Naive thymus-derived CD8-positive, alpha-beta T cell (primary cell): ENCODE data around the gene ATP8B3. TPM values are rescaled to one million over a fixed set of nuclear protein-coding genes. Genes with fewer than 3 reads are reported as not detected.
A peak's percentile ranks its signal among the peaks of the same experiment; 100 is the strongest.

Source experiments
- ATAC-seq, 2 donors: fragments of 150-1000 bp; cut with Tn5 transposase in 1 of 2; sonication (Bioruptor Pico), chemical (Tn5 transposase) in 1 of 2; 1 replicate in 1 of 2; 2 replicates in 1 of 2; pipeline ENCODE4 v1.10.0; 2021; ENCODE audit warnings: mild to moderate bottlenecking in 2 of 2, moderate library complexity in 2 of 2
- POLR2A ChIA-PET: fragments of 350-600 bp; sonication (Branson Sonifier 250); formaldehyde crosslinking; loops from one replicate; lab custom pipeline; 2021; ENCODE audit warnings: antibody characterized with exemption; lab: Charles Lee
- DNase-seq, 10 donors: peaks; one replicate each; pipeline versions ENCODE4 v3.0.0 to v3.0.0-alpha.2; 2020 to 2022
- H3K27ac Mint-ChIP-seq, 10 donors: one replicate each; pipeline ENCODE4 v1.8.0; 2020 to 2022; ENCODE audit warnings: mild to moderate bottlenecking in 10 of 10, mixed read lengths in 10 of 10, moderate library complexity in 4 of 10, inconsistent platforms in 1 of 10
- H3K27me3 Mint-ChIP-seq, 5 donors: one replicate each; pipeline ENCODE4 v1.8.0; 2021 to 2022; ENCODE audit warnings: mixed read lengths in 5 of 5
- H3K36me3 Mint-ChIP-seq, 3 donors: one replicate each; pipeline ENCODE4 v1.8.0; 2020 to 2022; ENCODE audit warnings: mixed read lengths in 3 of 3, mild to moderate bottlenecking in 2 of 3, inconsistent platforms in 1 of 3
- H3K4me1 Mint-ChIP-seq, 4 donors: one replicate each; pipeline ENCODE4 v1.8.0; 2021 to 2022; ENCODE audit warnings: mixed read lengths in 4 of 4
- H3K4me3 Mint-ChIP-seq, 10 donors: one replicate each; pipeline ENCODE4 v1.8.0; 2020 to 2022; ENCODE audit warnings: mild to moderate bottlenecking in 10 of 10, mixed read lengths in 10 of 10, moderate library complexity in 6 of 10, inconsistent platforms in 1 of 10
- H3K9me3 Mint-ChIP-seq, 9 donors: one replicate each; pipeline ENCODE4 v1.8.0; 2020 to 2022; ENCODE audit warnings: mixed read lengths in 9 of 9, mild to moderate bottlenecking in 3 of 9, inconsistent platforms in 1 of 9, moderate library complexity in 1 of 9
- polyA plus RNA-seq, 3 donors: library from polyadenylated mRNA; unstranded; fragments of 300-500 nt; fragmentation: Illumina TruSeq; gene quantifications; one replicate each; pipeline ENCODE4 v1.2.3, GENCODE V29; 2021
- total RNA-seq, 8 experiments: library from RNA in 2 of 8; stranded (reverse) in 2 of 8; gene quantifications; one replicate each; pipeline ENCODE4 v1.2.3 and lab custom pipeline; 2021 to 2026

The ATP8B3 gene
- total and polyA plus RNA-seq, 5 experiments from 2014 or later, result 0.52 to 1.8 (median 1.3) TPM

DNA sequence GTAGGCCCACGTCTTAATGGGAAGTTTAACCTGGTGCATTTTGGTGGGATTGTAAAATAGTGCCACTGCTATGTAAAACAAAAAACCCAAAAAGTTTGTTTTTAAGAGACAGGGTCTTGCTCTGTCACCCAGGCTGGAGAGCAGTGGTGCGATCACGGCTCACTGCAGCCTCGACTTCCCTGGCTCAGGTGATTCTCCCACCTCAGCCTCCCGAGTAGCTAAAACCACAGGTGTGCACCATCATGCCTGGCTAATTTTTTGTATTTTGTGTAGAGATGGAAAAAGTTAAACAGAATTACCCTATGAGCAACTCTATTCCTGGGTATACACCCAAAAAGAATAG lies 37.0 kb upstream of the ATP8B3 start:
- DNase-seq (no peak), ATAC-seq (no peak)
- peaks cover 25 to 67% (median 64%) of the 10 kb centered on the region in 4 donors for H3K4me1 Mint-ChIP-seq
- H3K27ac Mint-ChIP-seq, result peak overlapping the region; percentile 88 to 96 (median 93)
- H3K27me3 Mint-ChIP-seq, result no peaks in the 10 kb centered on the region
- peak overlapping the region in 5 of 10 donors; percentile 73 to 82 (median 76) for H3K4me3 Mint-ChIP-seq
- POLR2A ChIA-PET, result interaction anchor here (0.6 to 1.4 kb wide), 7 partner anchors 9 to 580 kb away, joined by 3 to 8 read pairs (median 3); partner anchors contain the start of gene CIRBP
- peaks cover 0 to 6% (median 0%) of the 10 kb centered on the region in 3 donors for H3K36me3 Mint-ChIP-seq
- no peaks in the 10 kb centered on the region for H3K9me3 Mint-ChIP-seq

DNA sequence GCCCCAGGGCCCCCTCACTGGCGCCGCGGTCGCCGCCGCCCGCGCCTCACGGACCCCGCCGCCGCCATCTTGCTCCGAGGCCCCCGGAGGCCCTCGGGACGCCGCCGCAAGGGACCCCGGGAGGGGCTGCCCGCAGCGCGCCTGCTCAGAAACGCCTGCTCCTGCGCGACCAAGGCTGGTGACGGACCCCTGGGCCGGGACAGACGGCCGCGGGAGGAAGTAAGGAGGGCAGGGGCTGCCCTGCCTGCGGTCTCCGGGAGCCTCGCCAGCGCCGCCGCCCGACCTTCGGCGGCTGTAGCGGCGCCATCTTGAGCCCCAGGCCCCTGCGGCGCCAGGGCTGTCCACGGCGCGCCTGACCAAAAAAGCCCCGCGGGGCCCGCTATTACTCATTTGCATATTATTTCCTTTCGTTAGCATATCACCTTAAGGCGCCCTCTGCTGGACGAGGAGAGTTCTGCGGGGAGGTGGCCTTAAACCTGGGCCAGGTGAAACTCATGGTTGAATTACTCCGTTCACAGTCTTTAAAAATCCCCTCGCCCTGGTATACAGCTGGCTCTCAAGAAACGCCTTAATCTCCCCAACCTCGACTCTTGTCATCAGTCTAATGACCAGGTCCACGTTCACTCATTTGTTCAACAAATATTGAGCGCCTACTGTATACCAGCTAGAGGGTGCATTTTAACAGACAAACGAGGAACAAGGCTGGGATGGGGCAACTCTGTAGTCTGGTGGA lies 36.5 kb upstream of the ATP8B3 start, which contains the start of gene REXO1:
TSS of gene REXO1 (minus strand) at position 85 of the 733 bp plus-strand sequence. CDS start 125 bp downstream, outside the sequence.
- DNase-seq (peak; percentile 94 to 100 (median 98)), ATAC-seq (peak; percentile 66 to 74)
- Mint-ChIP-seq H3K27me3 (no peaks in the 10 kb centered on the region), H3K27ac (peak within 1 kb of the TSS; percentile 88 to 96 (median 94)), H3K4me3 (peak within 1 kb of the TSS; percentile 79 to 92 (median 88)), H3K4me1 (peaks cover 26 to 71% (median 67%) of the 10 kb centered on the region in 4 donors), H3K9me3 (no peaks in the 10 kb centered on the region), H3K36me3 (peaks cover 0 to 6% (median 0%) of the 10 kb centered on the region in 3 donors)
- POLR2A ChIA-PET, result interaction anchor here (0.5 to 1.4 kb wide), 8 partner anchors 9 to 579 kb away, joined by 3 to 8 read pairs (median 3); partner anchors contain the start of gene CIRBP

- peaks cover 24 to 66% (median 64%) of the 10 kb centered on the region in 4 donors for H3K4me1 Mint-ChIP-seq
- POLR2A ChIA-PET, result interaction anchor here (0.8 kb wide), 1 partner anchor 15 kb away, joined by 3 read pairs; no protein-coding TSS in a partner anchor
- peak in 1 of 2 donors; percentile 3 for ATAC-seq
- peaks cover 0 to 6% (median 0%) of the 10 kb centered on the region in 3 donors for H3K36me3 Mint-ChIP-seq
- peak overlapping the region; percentile 79 to 92 (median 88) for H3K4me3 Mint-ChIP-seq
- no peaks in the 10 kb centered on the region for H3K9me3 Mint-ChIP-seq
- DNase-seq, result peak in 1 of 10 donors; percentile 23
- peak overlapping the region; percentile 88 to 96 (median 94) for H3K27ac Mint-ChIP-seq
- H3K27me3 Mint-ChIP-seq, result no peaks in the 10 kb centered on the region
These were observed 35.8 kb upstream of the ATP8B3 start for GRCh38 chr19:1847684-1848398.

DNA sequence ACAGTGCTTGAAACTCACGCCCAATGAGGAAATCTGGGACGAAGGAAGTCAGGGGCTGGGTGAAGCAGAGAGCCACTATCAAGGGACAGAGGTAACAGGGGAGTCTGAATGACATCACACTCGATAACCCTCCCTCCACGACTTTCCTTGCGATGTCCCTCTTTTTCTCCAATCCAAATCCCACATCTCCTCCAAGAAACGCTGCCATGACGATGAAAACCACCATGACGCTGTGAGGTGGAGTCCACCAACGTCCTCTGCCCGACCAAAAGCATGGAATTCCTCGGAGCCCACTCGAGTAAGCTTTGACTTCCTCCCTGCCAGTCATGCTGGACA lies 35.2 kb upstream of the ATP8B3 start:
- ATAC-seq (no peak), DNase-seq (no peak)
- Mint-ChIP-seq H3K4me1 (peaks cover 26 to 70% (median 67%) of the 10 kb centered on the region in 4 donors), H3K27me3 (no peaks in the 10 kb centered on the region), H3K4me3 (peak overlapping the region; percentile 79 to 92 (median 88)), H3K9me3 (no peaks in the 10 kb centered on the region), H3K27ac (peak overlapping the region; percentile 82 to 96 (median 94)), H3K36me3 (peaks cover 0 to 6% (median 0%) of the 10 kb centered on the region in 3 donors)
- POLR2A ChIA-PET, result interaction anchor here (0.8 to 1.4 kb wide), 2 partner anchors 7 to 15 kb away, joined by 3 read pairs; no protein-coding TSS in a partner anchor

- no peak for ATAC-seq
- H3K9me3 Mint-ChIP-seq, result no peaks in the 10 kb centered on the region
- H3K4me3 Mint-ChIP-seq, result peak overlapping the region; percentile 79 to 92 (median 88)
- H3K4me1 Mint-ChIP-seq, result peaks cover 29 to 74% (median 70%) of the 10 kb centered on the region in 4 donors
- POLR2A ChIA-PET, result interaction anchor here (0.6 to 1.4 kb wide), 3 partner anchors 8 to 913 kb away, joined by 3 read pairs; no protein-coding TSS in a partner anchor
- H3K27ac Mint-ChIP-seq, result peak overlapping the region; percentile 81 to 96 (median 92)
- no peak for DNase-seq
- H3K27me3 Mint-ChIP-seq, result no peaks in the 10 kb centered on the region
- peaks cover 0 to 8% (median 0%) of the 10 kb centered on the region in 3 donors for H3K36me3 Mint-ChIP-seq
These were observed 34.6 kb upstream of the ATP8B3 start for GRCh38 chr19:1846517-1847204.

GRCh38 chr19:1845642-1846041 lies 33.6 kb upstream of the ATP8B3 start:
- peak overlapping the region in 5 of 10 donors; percentile 60 to 91 (median 75) for H3K27ac Mint-ChIP-seq

DNA sequence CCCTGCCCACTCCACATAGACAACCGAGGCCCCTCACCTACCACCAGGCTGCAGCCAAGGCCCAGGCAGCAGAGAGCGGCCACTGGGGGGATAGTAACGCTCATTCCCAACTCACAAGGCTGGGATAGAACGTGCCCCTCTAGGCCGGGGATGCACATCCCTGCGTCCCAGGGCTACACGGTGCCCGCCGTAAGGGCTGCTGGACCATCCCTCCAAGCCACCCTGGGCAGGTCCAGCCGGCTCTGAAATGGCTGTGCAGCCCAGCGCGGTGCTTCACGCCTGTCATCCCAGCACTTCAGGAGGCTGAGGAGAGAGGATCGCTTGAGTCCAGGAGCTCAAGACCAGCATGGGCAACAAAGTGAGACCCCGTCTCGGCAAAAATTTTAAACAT lies 33.0 kb upstream of the ATP8B3 start:
- Mint-ChIP-seq H3K4me3 (peak overlapping the region in 4 of 10 donors; percentile 14 to 91 (median 50)), H3K27ac (peak overlapping the region in 1 of 10 donors; percentile 48), H3K27me3 (no peaks in the 10 kb centered on the region), H3K36me3 (peaks cover 0 to 8% (median 0%) of the 10 kb centered on the region in 3 donors), H3K4me1 (peaks cover 24 to 75% (median 71%) of the 10 kb centered on the region in 4 donors), H3K9me3 (no peaks in the 10 kb centered on the region)
- no peak for ATAC-seq
- POLR2A ChIA-PET, result interaction anchor here (0.5 to 1.0 kb wide), 2 partner anchors 85 to 1918 kb away, joined by 3 to 8 read pairs; no protein-coding TSS in a partner anchor
- no peak for DNase-seq

More at GRCh38 chr19:1845642-1846041, 33.6 kb upstream of the ATP8B3 start:
- Mint-ChIP-seq H3K4me1 (peaks cover 24 to 73% (median 71%) of the 10 kb centered on the region in 4 donors), H3K4me3 (peak overlapping the region in 9 of 10 donors; percentile 68 to 92 (median 82)), H3K36me3 (peaks cover 0 to 8% (median 0%) of the 10 kb centered on the region in 3 donors), H3K27me3 (no peaks in the 10 kb centered on the region), H3K9me3 (no peaks in the 10 kb centered on the region)
- POLR2A ChIA-PET, result interaction anchor here (0.5 to 1.4 kb wide), 3 partner anchors 9 to 1917 kb away, joined by 3 to 8 read pairs (median 3); no protein-coding TSS in a partner anchor
- no peak for ATAC-seq
- no peak for DNase-seq

- H3K4me1 Mint-ChIP-seq, result peaks cover 24 to 76% (median 71%) of the 10 kb centered on the region in 4 donors
- H3K36me3 Mint-ChIP-seq, result peaks cover 0 to 12% (median 0%) of the 10 kb centered on the region in 3 donors
- peak overlapping the region in 5 of 10 donors; percentile 14 to 67 (median 34) for H3K4me3 Mint-ChIP-seq
- DNase-seq (no peak), ATAC-seq (no peak)
- POLR2A ChIA-PET, result no interaction called here
- peak overlapping the region in 2 of 10 donors; percentile 32 to 48 for H3K27ac Mint-ChIP-seq
- no peaks in the 10 kb centered on the region for H3K27me3 Mint-ChIP-seq
- H3K9me3 Mint-ChIP-seq, result no peaks in the 10 kb centered on the region
These were observed 32.5 kb upstream of the ATP8B3 start for GRCh38 chr19:1844513-1845124.

GRCh38 chr19:1843646-1844394 lies 31.7 kb upstream of the ATP8B3 start:
- ATAC-seq (no peak), DNase-seq (no peak)
- H3K27ac Mint-ChIP-seq, result peak overlapping the region in 2 of 10 donors; percentile 52 to 71
- no peaks in the 10 kb centered on the region for H3K9me3 Mint-ChIP-seq
- POLR2A ChIA-PET, result interaction anchor here (0.6 kb wide), 1 partner anchor 279 kb away, joined by 3 read pairs; no protein-coding TSS in a partner anchor
- peaks cover 0 to 16% (median 0%) of the 10 kb centered on the region in 3 donors for H3K36me3 Mint-ChIP-seq
- no peaks in the 10 kb centered on the region for H3K27me3 Mint-ChIP-seq
- peaks cover 25 to 76% (median 70%) of the 10 kb centered on the region in 4 donors for H3K4me1 Mint-ChIP-seq
- peak overlapping the region in 4 of 10 donors; percentile 7 to 62 (median 19) for H3K4me3 Mint-ChIP-seq

DNA sequence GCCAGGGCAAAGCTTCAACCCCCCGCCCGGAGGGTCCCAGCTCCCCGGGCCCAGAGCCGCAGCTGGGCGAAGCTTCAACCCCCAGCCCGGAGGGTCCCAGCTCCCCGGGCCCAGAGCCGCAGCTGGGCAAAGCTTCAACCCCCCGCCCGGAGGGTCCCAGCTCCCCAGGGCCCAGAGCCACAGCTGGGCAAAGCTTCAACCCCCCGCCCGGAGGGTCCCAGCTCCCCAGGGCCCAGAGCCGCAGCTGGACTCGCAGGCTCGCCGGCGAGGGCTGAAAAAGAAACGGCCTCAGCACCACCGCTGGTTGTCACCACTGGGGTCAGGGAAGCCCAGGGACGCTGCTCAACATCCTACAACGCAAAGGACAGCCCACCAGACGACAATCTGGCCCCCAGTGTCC lies 31.0 kb upstream of the ATP8B3 start:
- no peak for DNase-seq
- Mint-ChIP-seq H3K27me3 (no peaks in the 10 kb centered on the region), H3K4me1 (peaks cover 25 to 79% (median 69%) of the 10 kb centered on the region in 4 donors), H3K9me3 (no peaks in the 10 kb centered on the region), H3K4me3 (peak overlapping the region in 1 of 10 donors; percentile 23), H3K36me3 (peaks cover 0 to 19% (median 0%) of the 10 kb centered on the region in 3 donors), H3K27ac (peak overlapping the region in 1 of 10 donors; percentile 86)
- POLR2A ChIA-PET, result no interaction called here
- no peak for ATAC-seq
